Parathyroid adenoma (tissue), 2 donors: ENCODE results near the gene PSMA2.
A peak's percentile ranks its signal among the peaks of the same experiment; 100 is the strongest.

Source experiments
- H2AFZ ChIP-seq: fragments of 300-600 bp; sonication (generic); one replicate; pipeline ENCODE4 v1.7.0; 2017; ENCODE audit warnings: antibody characterized with exemption, mild to moderate bottlenecking
- H3K27ac ChIP-seq: fragments of 300-600 bp; sonication (generic); one replicate; pipeline ENCODE4 v1.7.0; 2017
- H3K27me3 ChIP-seq: fragments of 300-600 bp; sonication (generic); one replicate; pipeline ENCODE4 v1.7.0; 2017; ENCODE audit warnings: low read length; ENCODE audit not compliant: control insufficient read depth, insufficient read depth
- H3K36me3 ChIP-seq: fragments of 300-600 bp; sonication (generic); one replicate; pipeline ENCODE4 v1.7.0; 2017; ENCODE audit warnings: low read length; ENCODE audit not compliant: control insufficient read depth, insufficient read depth
- H3K4me1 ChIP-seq: fragments of 300-600 bp; sonication (generic); one replicate; pipeline ENCODE4 v1.7.0; 2017; ENCODE audit warnings: control low read depth
- H3K4me2 ChIP-seq: fragments of 300-600 bp; sonication (generic); one replicate; pipeline ENCODE4 v1.7.0; 2017; ENCODE audit warnings: low read length
- H3K4me3 ChIP-seq: fragments of 300-600 bp; sonication (generic); one replicate; pipeline ENCODE4 v1.7.0; 2017; ENCODE audit warnings: low read depth, low read length
- H3K79me2 ChIP-seq: fragments of 300-600 bp; sonication (generic); one replicate; pipeline ENCODE4 v1.7.0; 2017; ENCODE audit warnings: control low read depth
- H3K9ac ChIP-seq: fragments of 300-600 bp; sonication (generic); one replicate; pipeline ENCODE4 v1.7.0; 2017; ENCODE audit warnings: mild to moderate bottlenecking
- H3K9me3 ChIP-seq: fragments of 300-600 bp; sonication (generic); one replicate; pipeline ENCODE4 v1.7.0; 2017; ENCODE audit warnings: low read length; ENCODE audit not compliant: control insufficient read depth
- CTCF ChIP-seq: fragments of 300-600 bp; sonication (generic); IDR thresholded peaks from one replicate; pipeline ENCODE4 v1.7.0; 2017; ENCODE audit warnings: antibody characterized with exemption, mild to moderate bottlenecking
- donor health status: primary hyperparathyroidism.

PSMA2 gene

GRCh38 chr7:42902331-42902730, 29.6 kb downstream of the PSMA2 start:
- no peak for TF ChIP-seq CTCF
- H3K79me2 ChIP-seq, result no peaks in the 10 kb centered on the region
- no peaks in the 10 kb centered on the region for H3K9me3 ChIP-seq
- no peak overlapping the region for H3K27ac ChIP-seq
- no peaks in the 10 kb centered on the region for H3K36me3 ChIP-seq
- H3K27me3 ChIP-seq, result no peaks in the 10 kb centered on the region
- no peak overlapping the region for H2AFZ ChIP-seq
- H3K4me1 ChIP-seq, result no peaks in the 10 kb centered on the region
- no peak overlapping the region for H3K4me3 ChIP-seq
- H3K4me2 ChIP-seq, result no peak overlapping the region
- no peak overlapping the region for H3K9ac ChIP-seq

DNA sequence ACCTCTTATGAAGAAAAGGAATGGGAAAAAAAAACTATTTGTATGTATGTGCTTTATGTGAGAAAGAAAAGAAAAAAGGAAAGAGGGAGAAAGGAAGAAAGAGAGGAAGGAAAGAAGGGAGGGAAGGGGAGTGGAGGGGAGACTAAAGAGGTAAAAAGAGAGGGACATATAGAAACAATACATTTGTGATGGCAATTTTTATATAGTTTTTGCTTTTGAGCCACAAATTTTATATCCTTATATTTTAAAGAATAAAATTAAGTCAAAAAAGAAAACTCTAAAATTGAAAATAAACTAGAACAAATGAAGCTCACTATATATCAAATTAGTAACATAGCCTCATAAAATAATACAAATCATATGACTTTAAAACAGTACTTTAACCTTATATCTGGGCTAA, 31.1 kb downstream of the PSMA2 start:
- no peaks in the 10 kb centered on the region for H3K27me3 ChIP-seq
- no peaks in the 10 kb centered on the region for H3K36me3 ChIP-seq
- no peak overlapping the region for H3K9ac ChIP-seq
- TF ChIP-seq CTCF, result no peak
- H3K4me1 ChIP-seq, result no peaks in the 10 kb centered on the region
- H3K27ac ChIP-seq, result no peak overlapping the region
- no peaks in the 10 kb centered on the region for H3K9me3 ChIP-seq
- H3K4me3 ChIP-seq, result no peak overlapping the region
- peaks cover 9% of the 10 kb centered on the region for H3K79me2 ChIP-seq
- H2AFZ ChIP-seq, result no peak overlapping the region
- H3K4me2 ChIP-seq, result no peak overlapping the region

- TF ChIP-seq CTCF, result no peak
- Histone ChIP-seq H3K36me3 (no peaks in the 10 kb centered on the region), H3K9ac (no peak overlapping the region), H3K9me3 (no peaks in the 10 kb centered on the region), H3K27ac (no peak overlapping the region), H2AFZ (no peak overlapping the region), H3K4me3 (no peak overlapping the region), H3K4me1 (no peaks in the 10 kb centered on the region), H3K79me2 (peaks cover 14% of the 10 kb centered on the region), H3K27me3 (no peaks in the 10 kb centered on the region), H3K4me2 (no peak overlapping the region)
Observed at GRCh38 chr7:42893346-42894240, 38.4 kb downstream of the PSMA2 start.

DNA sequence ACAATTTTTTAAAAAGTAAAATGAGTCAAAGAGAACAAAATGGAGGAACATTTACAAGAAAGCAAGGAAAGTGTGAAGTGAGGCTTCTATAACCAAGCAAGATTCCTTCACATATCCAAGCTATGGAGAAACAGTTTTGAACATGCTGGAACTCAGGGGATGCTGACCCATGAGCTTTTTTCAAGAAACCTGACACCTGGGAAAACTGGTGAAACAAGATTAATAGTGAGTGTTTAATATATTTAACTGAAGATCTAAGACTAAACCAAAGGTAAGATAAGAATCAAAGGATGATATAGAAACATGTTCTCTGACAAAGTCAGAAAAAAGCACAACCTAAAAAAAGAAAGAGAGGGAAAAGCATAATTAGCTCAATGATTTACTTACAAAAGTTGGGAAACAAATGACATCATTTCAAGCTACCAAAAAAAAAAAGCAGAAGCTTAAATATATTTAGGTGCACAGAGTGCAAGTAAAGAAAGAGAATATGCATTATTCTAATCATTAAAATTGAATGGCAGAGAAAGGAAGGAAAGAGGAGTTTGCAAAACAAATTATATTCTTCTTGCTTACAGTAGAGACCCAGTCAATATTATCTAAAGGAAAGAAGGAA, 45.0 kb downstream of the PSMA2 start:
- H3K9me3 ChIP-seq, result no peaks in the 10 kb centered on the region
- H3K79me2 ChIP-seq, result no peaks in the 10 kb centered on the region
- no peak overlapping the region for H3K9ac ChIP-seq
- no peak for TF ChIP-seq CTCF
- H3K4me1 ChIP-seq, result no peaks in the 10 kb centered on the region
- H3K36me3 ChIP-seq, result no peaks in the 10 kb centered on the region
- peak overlapping the region; percentile 66 for H3K4me2 ChIP-seq
- H3K27ac ChIP-seq, result peak overlapping the region; percentile 94
- H3K4me3 ChIP-seq, result peak overlapping the region; percentile 51
- peak overlapping the region; percentile 98 for H2AFZ ChIP-seq
- H3K27me3 ChIP-seq, result no peaks in the 10 kb centered on the region
